ENCODE data around the gene ZFP37. TPM values are rescaled to one million over a fixed set of nuclear protein-coding genes. Genes with fewer than 3 reads are reported as not detected.

The ZFP37 gene
- total and polyA plus RNA-seq, 2 experiments from 2014 or later, result 2.3 to 5.6 TPM

- peak within 1 kb of the TSS; percentile 95 for H3K27ac Mint-ChIP-seq
- H3K36me3 ChIP-seq (ENCODE audit: insufficient read depth), result no peaks in the 10 kb centered on the region
- H3K9me3 Mint-ChIP-seq, result peaks cover 54% of the 10 kb centered on the region
- peak; percentile 99 for ATAC-seq
- H3K27me3 Mint-ChIP-seq (ENCODE audit: insufficient read depth, low read depth, poor library complexity), result peaks cover 2% of the 10 kb centered on the region
- H4K20me1 ChIP-seq (replicated peaks; ENCODE audit: insufficient read depth), result no peaks in the 10 kb centered on the region
- no peak within 1 kb of the TSS for H3K27ac ChIP-seq (ENCODE audit: low read depth)
- H3K4me2 ChIP-seq, result peak within 1 kb of the TSS; percentile 76
- peak within 1 kb of the TSS; percentile 66 for H3K4me3 ChIP-seq
- DNase-seq (ENCODE audit: low spot score), result peak; percentile 92
- H3F3A ChIP-seq (replicated peaks; ENCODE audit: low read depth), result no peaks in the 10 kb centered on the region
- H3K4me1 Mint-ChIP-seq, result peaks cover 5% of the 10 kb centered on the region; the same call in 2 of the 3 replicates
- H3K4me1 ChIP-seq (ENCODE audit: insufficient read depth), result peaks cover 5% of the 10 kb centered on the region; the same call in 1 of the 2 replicates
- peak within 1 kb of the TSS; percentile 94 for H3K4me3 Mint-ChIP-seq
- H3K36me3 Mint-ChIP-seq (ENCODE audit: low read depth), result peaks cover 45% of the 10 kb centered on the region
- H2AFZ ChIP-seq, result peak within 1 kb of the TSS; percentile 89
- no peaks in the 10 kb centered on the region for H3K27me3 ChIP-seq (ENCODE audit: insufficient read depth)
- no peak for TF ChIP-seq JUNB (IDR thresholded peaks at IDR 0.05; ENCODE audit: unreplicated experiment)
- TF ChIP-seq EZH2phosphoT487 (IDR thresholded peaks at IDR 0.05; ENCODE audit: unreplicated experiment), result no peak
- no peak; a peak in 1 of 4 replicates for TF ChIP-seq CTCF (conservative IDR thresholded peaks at IDR 0.05; ENCODE audit: low read depth in 2 of 2)
- TF ChIP-seq ZNF114 (CRISPR knock-in tag; IDR thresholded peaks at IDR 0.05), result no peak
- TF ChIP-seq EZH2 (IDR thresholded peaks at IDR 0.05; ENCODE audit: low read depth, unreplicated experiment), result no peak
- TF ChIP-seq CREB1 (CRISPR knock-in tag; IDR thresholded peaks at IDR 0.05; ENCODE audit: low read depth), result peak; percentile 70
- TF ChIP-seq POLR2AphosphoS5 (IDR thresholded peaks at IDR 0.05; ENCODE audit: low read depth), result peak; percentile 86
- no peak for TF ChIP-seq ZNF331 (CRISPR knock-in tag; IDR thresholded peaks at IDR 0.05; ENCODE audit: low read depth)
- TF ChIP-seq REST (IDR thresholded peaks at IDR 0.05; ENCODE audit: unreplicated experiment), result no peak
- TF ChIP-seq ETS1 (IDR thresholded peaks at IDR 0.05), result peak; percentile 84
- no peak for TF ChIP-seq ZNF462 (CRISPR knock-in tag; IDR thresholded peaks at IDR 0.05)
- no peak for TF ChIP-seq STAT1 (IDR thresholded peaks at IDR 0.05; ENCODE audit: unreplicated experiment)
- no peak for TF ChIP-seq NANOG (IDR thresholded peaks at IDR 0.05; ENCODE audit: borderline replicate concordance)
- no peaks in the 10 kb centered on the region; the same call in 1 of the 2 replicates for H3K79me2 ChIP-seq (replicated peaks; ENCODE audit: insufficient read depth)
- H3K9me2 ChIP-seq (ENCODE audit: insufficient read depth), result 0 out of 2 replicates have a peak, but pooled peaks cover 2% of the 10 kb centered on the region
Measured at GRCh38 chr9:113011911-113012381, 44.6 kb downstream of the ZFP37 start, which contains the start of gene ZNF883. ZNF883 (minus strand) TSS chr9:113012192.

Data from GM23338 (cell line).